ENCODE results near the gene MTMR6. TPM values are rescaled to one million over a fixed set of nuclear protein-coding genes. Genes with fewer than 3 reads are reported as not detected.

Gene MTMR6
- total and polyA plus RNA-seq, 12 donors = 4.0 to 19.5 (median 17.4) TPM

DNA sequence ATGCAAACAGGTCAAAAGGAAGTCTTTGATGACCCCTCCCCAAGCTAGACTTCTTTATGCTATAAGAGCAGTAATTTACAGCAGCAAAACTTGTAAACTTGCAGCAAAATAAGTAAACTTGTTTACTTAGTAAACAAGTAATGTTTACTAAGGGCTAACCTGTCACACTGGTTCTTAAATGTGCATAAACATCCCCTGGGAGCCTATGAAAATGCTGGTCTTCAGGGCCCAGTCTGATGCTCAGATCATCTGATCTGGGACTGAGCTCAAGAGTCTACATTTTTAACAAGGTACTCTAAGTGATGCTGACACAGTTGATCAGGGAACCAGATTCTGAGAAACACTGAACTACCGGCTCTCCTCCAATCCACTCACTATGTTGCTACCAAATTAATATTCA lies 53.4 kb downstream of the MTMR6 start:
- Histone ChIP-seq H3K9me3 (no peaks in the 10 kb centered on the region), H3K27ac (no peak overlapping the region), H3K4me3 (no peak overlapping the region), H3K36me3 (no peaks in the 10 kb centered on the region), H3K27me3 (peaks cover 0 to 6% (median 0%) of the 10 kb centered on the region in 7 donors), H3K4me1 (peaks cover 0 to 5% (median 0%) of the 10 kb centered on the region in 9 donors)
- TF ChIP-seq, protein P1, sequence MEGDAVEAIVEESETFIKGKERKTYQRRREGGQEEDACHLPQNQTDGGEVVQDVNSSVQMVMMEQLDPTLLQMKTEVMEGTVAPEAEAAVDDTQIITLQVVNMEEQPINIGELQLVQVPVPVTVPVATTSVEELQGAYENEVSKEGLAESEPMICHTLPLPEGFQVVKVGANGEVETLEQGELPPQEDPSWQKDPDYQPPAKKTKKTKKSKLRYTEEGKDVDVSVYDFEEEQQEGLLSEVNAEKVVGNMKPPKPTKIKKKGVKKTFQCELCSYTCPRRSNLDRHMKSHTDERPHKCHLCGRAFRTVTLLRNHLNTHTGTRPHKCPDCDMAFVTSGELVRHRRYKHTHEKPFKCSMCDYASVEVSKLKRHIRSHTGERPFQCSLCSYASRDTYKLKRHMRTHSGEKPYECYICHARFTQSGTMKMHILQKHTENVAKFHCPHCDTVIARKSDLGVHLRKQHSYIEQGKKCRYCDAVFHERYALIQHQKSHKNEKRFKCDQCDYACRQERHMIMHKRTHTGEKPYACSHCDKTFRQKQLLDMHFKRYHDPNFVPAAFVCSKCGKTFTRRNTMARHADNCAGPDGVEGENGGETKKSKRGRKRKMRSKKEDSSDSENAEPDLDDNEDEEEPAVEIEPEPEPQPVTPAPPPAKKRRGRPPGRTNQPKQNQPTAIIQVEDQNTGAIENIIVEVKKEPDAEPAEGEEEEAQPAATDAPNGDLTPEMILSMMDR (IDR thresholded peaks at IDR 0.05) = no peak
- no peak for ATAC-seq
- 88 to 93% methylated on average over 1 of the region's 1 CpG for WGBS, 2 donors
- intact Hi-C loops (cut with DNase I) = loop anchor here in 4 of 10 donors (10.0 kb wide), 1 partner anchor 141 kb away; the partner anchor contains the start of gene ATP8A2 (in 4 of the 4)
- DNase-seq = no peak

DNA sequence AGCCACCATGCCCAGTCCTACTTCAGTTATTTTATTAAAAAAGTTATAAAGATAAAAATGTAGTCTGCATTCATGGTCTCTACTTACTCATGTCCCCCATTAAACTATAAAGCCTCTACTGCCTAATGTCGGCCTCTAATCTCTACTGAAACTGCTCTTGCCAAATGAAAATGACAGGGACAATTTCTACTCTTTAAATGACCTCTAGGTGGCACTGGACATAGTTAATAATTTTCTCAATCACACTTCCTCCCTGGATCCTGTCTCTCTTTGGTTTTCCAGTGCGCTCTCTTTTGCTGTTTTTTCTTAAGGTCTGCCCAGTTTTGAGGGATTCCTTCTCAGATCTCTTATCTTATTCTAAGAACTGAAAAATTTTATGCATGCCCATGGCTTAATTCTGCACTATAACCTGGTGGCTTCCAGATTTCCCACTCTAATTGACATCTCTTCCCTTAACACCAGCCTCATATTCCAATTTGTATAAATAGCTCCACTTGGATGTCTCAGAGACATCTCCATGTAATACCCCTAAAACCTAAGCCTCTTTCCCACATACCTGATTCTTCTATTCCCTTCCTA lies 54.3 kb downstream of the MTMR6 start:
- no peak for DNase-seq
- Histone ChIP-seq H3K9me3 (no peaks in the 10 kb centered on the region), H3K36me3 (no peaks in the 10 kb centered on the region), H3K27me3 (peaks cover 0 to 13% (median 2%) of the 10 kb centered on the region in 7 donors), H3K27ac (no peak overlapping the region), H3K4me1 (peaks cover 0 to 5% (median 0%) of the 10 kb centered on the region in 9 donors), H3K4me3 (no peak overlapping the region)
- WGBS, 2 donors = 21 to 29% methylated on average over 2 of the region's 2 CpGs
- intact Hi-C loops (cut with DNase I) = loop anchor here in 4 of 10 donors (10.0 kb wide), 1 partner anchor 142 kb away; the partner anchor contains the start of gene ATP8A2 (in 4 of the 4)
- TF ChIP-seq, protein P1 (IDR thresholded peaks at IDR 0.05) = peak in 8 of 9 donors; percentile 46 to 67 (median 60)
- ATAC-seq = peak in 2 of 8 donors; percentile 47 to 59

DNA sequence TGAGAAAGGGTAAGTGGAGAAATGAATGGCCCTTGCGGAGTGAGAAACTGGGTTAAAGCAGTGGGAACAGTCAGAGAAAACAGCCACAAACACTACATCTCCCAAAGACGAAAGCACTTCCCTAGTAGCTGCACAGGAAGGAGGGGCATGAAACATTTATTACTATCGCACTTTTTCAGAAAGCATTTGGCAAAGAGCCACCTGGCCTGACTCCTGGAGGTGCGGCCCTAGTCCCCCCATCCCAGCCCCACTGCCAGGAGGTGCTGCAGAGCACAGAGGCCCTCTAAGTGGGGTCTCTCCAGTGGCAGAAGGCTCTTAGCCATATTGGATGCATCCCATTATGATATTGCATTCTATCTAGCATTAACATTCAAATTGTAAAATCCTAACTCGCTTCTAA lies 55.8 kb downstream of the MTMR6 start:
- Histone ChIP-seq H3K4me3 (no peak overlapping the region), H3K27ac (no peak overlapping the region), H3K27me3 (peaks cover 0 to 22% (median 6%) of the 10 kb centered on the region in 7 donors), H3K9me3 (no peaks in the 10 kb centered on the region), H3K4me1 (peaks cover 0 to 5% (median 0%) of the 10 kb centered on the region in 9 donors), H3K36me3 (no peaks in the 10 kb centered on the region)
- DNase-seq = no peak
- TF ChIP-seq, protein P1 (IDR thresholded peaks at IDR 0.05) = no peak
- ATAC-seq = no peak
- 43 to 56% methylated on average over 5 of the region's 5 CpGs for WGBS, 2 donors
- intact Hi-C loops (cut with DNase I) = loop anchor here in 4 of 10 donors (10.0 kb wide), 1 partner anchor 143 kb away; the partner anchor contains the start of gene ATP8A2 (in 4 of the 4)

DNA sequence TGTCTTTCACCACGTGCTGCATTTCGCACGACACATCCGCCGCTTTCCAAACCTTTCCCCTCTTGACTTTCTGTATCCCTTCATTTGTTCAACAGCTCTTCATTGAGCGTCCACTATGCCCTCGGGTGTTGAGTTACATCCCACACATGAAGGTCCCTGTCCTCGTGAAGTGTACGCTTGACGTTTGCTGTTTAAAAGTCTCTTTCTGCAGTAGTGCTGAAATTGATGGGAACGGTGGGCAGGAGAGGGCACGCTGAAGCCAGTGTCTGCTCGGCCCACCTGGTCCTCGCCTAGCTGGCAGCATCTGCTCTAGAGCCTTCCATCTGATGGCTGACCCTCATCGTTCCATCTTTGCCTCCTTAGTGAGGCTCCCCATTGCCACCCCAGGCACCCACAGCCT lies 59.6 kb downstream of the MTMR6 start:
- H3K27ac ChIP-seq = no peak overlapping the region
- DNase-seq = no peak
- intact Hi-C loops (cut with DNase I) = loop anchor here in 1 of 10 donors (10.0 kb wide), 1 partner anchor 147 kb away; the partner anchor contains the start of gene ATP8A2

More for the DNA sequence above, 59.6 kb downstream of the MTMR6 start:
- peaks cover 0 to 35% (median 7%) of the 10 kb centered on the region in 7 donors for H3K27me3 ChIP-seq
- ATAC-seq = no peak
- WGBS, 2 donors = 90 to 93% methylated on average over 15 of the region's 15 CpGs
- no peaks in the 10 kb centered on the region for H3K9me3 ChIP-seq
- TF ChIP-seq, protein P1 (IDR thresholded peaks at IDR 0.05) = no peak
- H3K4me1 ChIP-seq = no peaks in the 10 kb centered on the region
- no peak overlapping the region for H3K4me3 ChIP-seq
- no peaks in the 10 kb centered on the region for H3K36me3 ChIP-seq
